ENCODE data around the gene LRRK1. TPM values are rescaled to one million over a fixed set of nuclear protein-coding genes. Genes with fewer than 3 reads are reported as not detected.

LRRK1 gene
- total and polyA plus RNA-seq, 2 of the 4 experiments (the other 2 are of a cell fraction), result 3.0 to 5.8 TPM

- dilution Hi-C loops (cut with HindIII; ENCODE audit: low sequenced_read_pairs, unreplicated experiment) (no loop called here), intact Hi-C loops (cut with micrococcal nuclease) (no loop called here), in situ Hi-C loops (cut with MboI; ENCODE audit: low sequenced_read_pairs) (no loop called here)
- Histone ChIP-seq H4K5ac (ENCODE audit: low read depth, low read length) (no peak overlapping the region), H3K4me1 (ENCODE audit: control insufficient read depth, insufficient read depth, low read length) (no peaks in the 10 kb centered on the region), H2AK9ac (replicated peaks; ENCODE audit: low read depth, low read length, poor library complexity) (no peak overlapping the region), H2BK15ac (ENCODE audit: low read depth, low read length) (no peak overlapping the region), H3K56ac (ENCODE audit: extremely low read depth, insufficient read depth, low read length) (no peak overlapping the region), H3K27ac (ENCODE audit: insufficient read depth, low read length) (no peak overlapping the region), H4K91ac (ENCODE audit: insufficient read depth, low read depth, low read length) (no peak overlapping the region), H3K4me3 (ENCODE audit: insufficient read depth, low read depth, low read length) (no peak overlapping the region), H3K9ac (ENCODE audit: low read depth, low read length) (no peak overlapping the region), H3K79me1 (ENCODE audit: low read depth in 1 of 2, low read length in 2 of 2) (no peaks in the 10 kb centered on the region; a peak in 1 of 4 replicates), H3K18ac (ENCODE audit: low read depth, low read length) (no peak overlapping the region), H3K9me3 (ENCODE audit: control insufficient read depth, insufficient read depth, low read length) (no peaks in the 10 kb centered on the region), H3K4me2 (ENCODE audit: low read depth, low read length) (no peak overlapping the region), H3K4ac (ENCODE audit: low read depth, low read length) (no peak overlapping the region), H3K14ac (replicated peaks; ENCODE audit: low read depth, low read length) (no peak overlapping the region), H2BK5ac (ENCODE audit: low read depth, low read length, poor library complexity, severe bottlenecking) (no peak overlapping the region), H3K27me3 (ENCODE audit: control insufficient read depth, insufficient read depth, low read length) (no peaks in the 10 kb centered on the region), H2BK120ac (ENCODE audit: low read depth, low read length) (no peak overlapping the region), H2AK5ac (ENCODE audit: low read depth, low read length) (no peak overlapping the region), H2AFZ (replicated peaks; ENCODE audit: low read length, poor library complexity) (no peak overlapping the region), H3K9me1 (ENCODE audit: insufficient read depth, low read length) (peaks cover 3% of the 10 kb centered on the region; the same call in 1 of the 2 replicates), H4K20me1 (ENCODE audit: insufficient read depth, low read length) (no peaks in the 10 kb centered on the region), H3K36me3 (ENCODE audit: control insufficient read depth, insufficient read depth, low read length) (no peaks in the 10 kb centered on the region), H4K8ac (ENCODE audit: low read depth in 2 of 2, low read length in 2 of 2) (no peak overlapping the region), H2BK20ac (ENCODE audit: low read depth, low read length) (no peak overlapping the region), H3K23ac (ENCODE audit: low read depth, low read length) (no peak overlapping the region)
- TF ChIP-seq MXI1 (IDR thresholded peaks at IDR 0.05; ENCODE audit: borderline replicate concordance, low read depth, low read length) (no peak), CEBPB (IDR thresholded peaks at IDR 0.05; ENCODE audit: low read depth, low read length) (no peak), POLR2A (IDR thresholded peaks at IDR 0.05; ENCODE audit: low read depth, low read length) (no peak)
- DNase-seq (no peak), ATAC-seq (ENCODE audit: low read depth) (no peak)
- POLR2A ChIA-PET (ENCODE audit: unreplicated experiment), result interaction anchor here (0.7 kb wide), 1 partner anchor 269 kb away, joined by 5 read pairs; no protein-coding TSS in a partner anchor
- no TSS peak for BruUV-seq (replicated peaks)
- CTCF ChIA-PET, result no interaction called here
- WGBS, 2 experiments (ENCODE audit: extremely low coverage in 2 of 2, insufficient read length in 1 of 2), result 93% methylated on average over 6 of the region's 7 CpGs; no CpG with 5 or more reads in 1 of the 2 experiments
These were observed 64.1 kb downstream of the LRRK1 start for GRCh38 chr15:100983221-100983620.
